CD14-positive monocyte (primary cell): ENCODE measurements around the gene KCNN3. TPM values are rescaled to one million over a fixed set of nuclear protein-coding genes. Genes with fewer than 3 reads are reported as not detected.

Experiments
- DNase-seq, 3 donors: peaks; one replicate each; pipeline ENCODE4 v3.0.0-alpha.2; 2011 to 2022
- H2AFZ ChIP-seq: 2 replicates; pipeline ENCODE4 v1.6.0; 2012; ENCODE audit warnings: mild to moderate bottlenecking, low read depth, low read length, inconsistent platforms; ENCODE audit not compliant: insufficient read depth, poor library complexity, severe bottlenecking
- H3K27ac ChIP-seq, 2 donors: 1 replicate in 1 of 2; 2 replicates in 1 of 2; pipeline ENCODE4 v1.5.1; 2012 to 2013; ENCODE audit warnings: low read length in 2 of 2, control low read depth in 1 of 2, inconsistent platforms in 1 of 2, low read depth in 1 of 2, mild to moderate bottlenecking in 1 of 2
- H3K27me3 ChIP-seq, 2 donors: one replicate each; pipeline versions ENCODE4 v1.6.0 to v1.6.1; 2011 to 2013; ENCODE audit warnings: low read length in 2 of 2; ENCODE audit not compliant: control insufficient read depth in 2 of 2, insufficient read depth in 2 of 2
- H3K36me3 ChIP-seq, 2 donors: replicated peaks in 1 of 2; 1 replicate in 1 of 2; 2 replicates in 1 of 2; pipeline versions ENCODE4 v1.5.1 to v1.6.1; 2012 to 2013; ENCODE audit warnings: low read length in 2 of 2, control low read depth in 1 of 2, inconsistent platforms in 1 of 2, mild to moderate bottlenecking in 1 of 2; ENCODE audit not compliant: insufficient read depth in 2 of 2, control insufficient read depth in 1 of 2
- H3K4me1 ChIP-seq, 2 donors: 1 replicate in 1 of 2; 2 replicates in 1 of 2; pipeline versions ENCODE4 v1.5.1 to v1.6.1; 2012 to 2013; ENCODE audit warnings: low read length in 2 of 2, control low read depth in 1 of 2, inconsistent platforms in 1 of 2, mild to moderate bottlenecking in 1 of 2, moderate library complexity in 1 of 2; ENCODE audit not compliant: insufficient read depth in 2 of 2, control insufficient read depth in 1 of 2
- H3K4me2 ChIP-seq: replicated peaks from 2 replicates; pipeline ENCODE3; 2012; ENCODE audit warnings: low read length, moderate library complexity, mild to moderate bottlenecking; ENCODE audit not compliant: poor library complexity, severe bottlenecking; ENCODE audit errors: extremely low read depth
- H3K4me3 ChIP-seq, 3 experiments: fragments of 200-600 bp in 1 of 3; sonication (generic) in 1 of 3; replicated peaks in 1 of 3; 1 replicate in 2 of 3; 2 replicates in 1 of 3; pipeline ENCODE4 v1.5.1; 2011 to 2013; ENCODE audit warnings: low read length in 3 of 3, mild to moderate bottlenecking in 3 of 3, control low read depth in 2 of 3, low read depth in 2 of 3, inconsistent platforms in 1 of 3, moderate library complexity in 1 of 3
- H3K79me2 ChIP-seq: 2 replicates; pipeline ENCODE4 v1.6.0; 2012; ENCODE audit warnings: mild to moderate bottlenecking, control low read depth, inconsistent platforms, low read length, moderate library complexity; ENCODE audit not compliant: insufficient read depth
- H3K9ac ChIP-seq: 2 replicates; pipeline ENCODE4 v1.6.0; 2017; ENCODE audit warnings: low read length, mild to moderate bottlenecking; ENCODE audit not compliant: insufficient read depth, poor library complexity, severe bottlenecking
- H3K9me3 ChIP-seq, 2 donors: replicated peaks in 1 of 2; 1 replicate in 1 of 2; 2 replicates in 1 of 2; pipeline versions ENCODE4 v1.5.1 to v1.6.1; 2012 to 2013; ENCODE audit warnings: low read length in 2 of 2, control low read depth in 1 of 2; ENCODE audit not compliant: control insufficient read depth in 1 of 2, insufficient read depth in 1 of 2
- H4K20me1 ChIP-seq: 2 replicates; pipeline ENCODE4 v1.6.0; 2012; ENCODE audit warnings: mild to moderate bottlenecking, low read length, control low read depth, moderate library complexity; ENCODE audit not compliant: insufficient read depth
- H3K27ac Mint-ChIP-seq, 7 donors: one replicate each; pipeline ENCODE4 v1.8.0; 2020; ENCODE audit warnings: mild to moderate bottlenecking in 7 of 7, mixed read lengths in 7 of 7, moderate library complexity in 6 of 7, inconsistent platforms in 2 of 7
- H3K27me3 Mint-ChIP-seq, 3 donors: one replicate each; pipeline ENCODE4 v1.8.0; 2021 to 2022; ENCODE audit warnings: low read depth in 3 of 3, mild to moderate bottlenecking in 3 of 3, mixed read lengths in 3 of 3, moderate library complexity in 3 of 3, inconsistent platforms in 1 of 3
- H3K36me3 Mint-ChIP-seq, 2 donors: one replicate each; pipeline ENCODE4 v1.8.0; 2020; ENCODE audit warnings: mixed read lengths in 2 of 2, inconsistent platforms in 1 of 2, mild to moderate bottlenecking in 1 of 2
- H3K4me1 Mint-ChIP-seq: one replicate; pipeline ENCODE4 v1.8.0; 2020; ENCODE audit warnings: mild to moderate bottlenecking, mixed read lengths
- H3K4me3 Mint-ChIP-seq, 2 donors: one replicate each; pipeline ENCODE4 v1.8.0; 2020; ENCODE audit warnings: mild to moderate bottlenecking in 2 of 2, mixed read lengths in 2 of 2, moderate library complexity in 1 of 2
- H3K9me3 Mint-ChIP-seq, 7 donors: one replicate each; pipeline ENCODE4 v1.8.0; 2020 to 2022; ENCODE audit warnings: mixed read lengths in 7 of 7, mild to moderate bottlenecking in 6 of 7, moderate library complexity in 6 of 7, inconsistent platforms in 2 of 7
- CTCF ChIP-seq: fragments of 200-600 bp; IDR thresholded peaks from one replicate; pipeline ENCODE4 v1.8.0; 2022; ENCODE audit warnings: antibody characterized with exemption, mild to moderate bottlenecking
- WGBS: methylation state at CpG from one replicate; pipeline ENCODE4 v1.1.5; 2013; ENCODE audit warnings: missing lambda C conversion rate; ENCODE audit not compliant: insufficient coverage; 5-methylcytosine and 5-hydroxymethylcytosine counted together
- intact Hi-C, 2 donors: fragments of 100-400 bp; cut with micrococcal nuclease; formaldehyde crosslinking; loops; one replicate each; pipeline versions ENCODE4 v1.15.0 to v1.15.1; 2023
- polyA plus RNA-seq, 3 donors: library from polyadenylated mRNA; depleted of rRNA in 1 of 3; unstranded in 2 of 3; stranded (reverse) in 1 of 3; fragments of 300-500 nt in 2 of 3; fragments of >200 nt in 1 of 3; fragmentation: Illumina TruSeq in 2 of 3; gene quantifications; 1 replicate in 2 of 3; 2 replicates in 1 of 3; pipeline ENCODE4 v1.2.3, GENCODE V29; 2012 to 2021

KCNN3 gene
- polyA plus RNA-seq, 3 donors, result not detected

GRCh38 chr1:154880671-154881070 is 10.6 kb upstream of the KCNN3 start:
- no peaks in the 10 kb centered on the region for H3K36me3 ChIP-seq
- Mint-ChIP-seq H3K4me3 (no peak overlapping the region), H3K9me3 (no peaks in the 10 kb centered on the region), H3K27me3 (peaks cover 2 to 10% (median 5%) of the 10 kb centered on the region in 3 donors), H3K27ac (no peak overlapping the region), H3K4me1 (no peaks in the 10 kb centered on the region), H3K36me3 (no peaks in the 10 kb centered on the region)
- 81% methylated on average over 4 of the region's 5 CpGs for whole genome bisulfite sequencing
- H3K9ac ChIP-seq, result no peak overlapping the region
- no peak overlapping the region for H3K27ac ChIP-seq
- DNase-seq, result no peak
- intact Hi-C loops, result loop anchor here in 1 of 2 donors (10.0 kb wide), 2 partner anchors 116 to 396 kb away; no protein-coding TSS in a partner anchor
- no peaks in the 10 kb centered on the region for H3K79me2 ChIP-seq
- H2AFZ ChIP-seq, result no peak overlapping the region
- H3K27me3 ChIP-seq, result peaks cover 0 to 2% of the 10 kb centered on the region in 2 donors
- H4K20me1 ChIP-seq, result no peaks in the 10 kb centered on the region
- no peak overlapping the region for H3K4me2 ChIP-seq
- no peak overlapping the region for H3K4me3 ChIP-seq
- no peaks in the 10 kb centered on the region for H3K4me1 ChIP-seq
- H3K9me3 ChIP-seq, result no peaks in the 10 kb centered on the region
- TF ChIP-seq CTCF, result no peak

- no peak overlapping the region for H3K27ac Mint-ChIP-seq
- WGBS, result 96% methylated on average over 8 of the region's 16 CpGs
- H3K27ac ChIP-seq, result no peak overlapping the region
- intact Hi-C loops, result loop anchor here (2.0 to 5.0 kb wide), 4 partner anchors 210 to 397 kb away; partner anchors contain the start of gene UBE2Q1 (in 1 of the 2)
- H3K9me3 Mint-ChIP-seq, result no peaks in the 10 kb centered on the region
- no peaks in the 10 kb centered on the region for H3K9me3 ChIP-seq
- no peak overlapping the region for H3K9ac ChIP-seq
- H3K27me3 Mint-ChIP-seq, result peaks cover 2 to 11% (median 6%) of the 10 kb centered on the region in 3 donors
- peaks cover 0 to 2% of the 10 kb centered on the region in 2 donors for H3K27me3 ChIP-seq
- H3K36me3 ChIP-seq, result no peaks in the 10 kb centered on the region
- no peak for DNase-seq
- H3K36me3 Mint-ChIP-seq, result no peaks in the 10 kb centered on the region
- no peaks in the 10 kb centered on the region for H3K4me1 ChIP-seq
- H2AFZ ChIP-seq, result no peak overlapping the region
- TF ChIP-seq CTCF, result no peak
- H4K20me1 ChIP-seq, result no peaks in the 10 kb centered on the region
- H3K4me1 Mint-ChIP-seq, result no peaks in the 10 kb centered on the region
- no peak overlapping the region for H3K4me3 Mint-ChIP-seq
- no peak overlapping the region for H3K4me3 ChIP-seq
- no peaks in the 10 kb centered on the region for H3K79me2 ChIP-seq
- no peak overlapping the region for H3K4me2 ChIP-seq
Measured at GRCh38 chr1:154879038-154879421, 8.9 kb upstream of the KCNN3 start.
